ENCODE measurements around the gene SAMD4A. TPM values are rescaled to one million over a fixed set of nuclear protein-coding genes. Genes with fewer than 3 reads are reported as not detected.

SAMD4A gene
- total and polyA plus RNA-seq, 2 experiments from 2014 or later, result 7.2 to 33.0 TPM

- Histone ChIP-seq H3K9me3 (ENCODE audit: low read depth) (no peaks in the 10 kb centered on the region), H3K4me3 (no peak overlapping the region), H3K36me3 (ENCODE audit: low read depth) (no peaks in the 10 kb centered on the region; the same call in 1 of the 2 replicates), H3K4me1 (ENCODE audit: insufficient read depth) (peaks cover 7% of the 10 kb centered on the region; the same call in 1 of the 2 replicates), H3K27me3 (replicated peaks; ENCODE audit: insufficient read depth) (no peaks in the 10 kb centered on the region), H4K20me1 (ENCODE audit: insufficient read depth) (no peaks in the 10 kb centered on the region), H3K79me2 (ENCODE audit: insufficient read depth) (no peaks in the 10 kb centered on the region), H2AFZ (no peak overlapping the region), H3F3A (ENCODE audit: insufficient read depth) (peaks cover 4% of the 10 kb centered on the region; the same call in 1 of the 2 replicates), H3K4me2 (ENCODE audit: unreplicated experiment) (peak overlapping the region; percentile 6), H3K9me2 (ENCODE audit: insufficient read depth) (no peaks in the 10 kb centered on the region), H3K9ac (no peak overlapping the region), H3K27ac (no peak overlapping the region)
- TF ChIP-seq EZH2phosphoT487 (IDR thresholded peaks at IDR 0.05; ENCODE audit: insufficient read depth, low read depth), result no peak
- no peak for TF ChIP-seq EZH2 (IDR thresholded peaks at IDR 0.05; ENCODE audit: insufficient read depth, poor library complexity, severe bottlenecking)
- in situ Hi-C loops (cut with MboI), result no loop called here
- peak; percentile 73 for DNase-seq
- 47% methylated on average over 1 of the region's 1 CpG for WGBS, 2 experiments (ENCODE audit: low coverage in 1 of 2, low lambda C conversion rate in 2 of 2, missing lambda C conversion rate in 2 of 2)
Observed at GRCh38 chr14:54529811-54530210, 37.1 kb upstream of the SAMD4A start.

GRCh38 chr14:54532111-54533012 lies 34.6 kb upstream of the SAMD4A start:
- peaks cover 4% of the 10 kb centered on the region; the same call in 1 of the 2 replicates for H3F3A ChIP-seq (ENCODE audit: insufficient read depth)
- no peaks in the 10 kb centered on the region for H3K79me2 ChIP-seq (ENCODE audit: insufficient read depth)
- H3K4me3 ChIP-seq, result no peak overlapping the region
- TF ChIP-seq EZH2phosphoT487 (IDR thresholded peaks at IDR 0.05; ENCODE audit: insufficient read depth, low read depth) (no peak), EZH2 (IDR thresholded peaks at IDR 0.05; ENCODE audit: insufficient read depth, poor library complexity, severe bottlenecking) (no peak)
- H3K27ac ChIP-seq, result no peak overlapping the region
- H3K9me2 ChIP-seq (ENCODE audit: insufficient read depth), result no peaks in the 10 kb centered on the region
- H3K4me1 ChIP-seq (ENCODE audit: insufficient read depth), result peaks cover 7% of the 10 kb centered on the region; the same call in 1 of the 2 replicates
- H3K9me3 ChIP-seq (ENCODE audit: low read depth), result no peaks in the 10 kb centered on the region
- in situ Hi-C loops (cut with MboI), result no loop called here
- H3K36me3 ChIP-seq (ENCODE audit: low read depth), result peaks cover 2% of the 10 kb centered on the region; the same call in 1 of the 2 replicates
- 93 to 97% methylated on average over 3 of the region's 3 CpGs for WGBS, 2 experiments (ENCODE audit: low coverage in 1 of 2, low lambda C conversion rate in 2 of 2, missing lambda C conversion rate in 2 of 2)
- no peaks in the 10 kb centered on the region for H3K27me3 ChIP-seq (replicated peaks; ENCODE audit: insufficient read depth)
- no peak overlapping the region for H3K9ac ChIP-seq
- no peaks in the 10 kb centered on the region for H4K20me1 ChIP-seq (ENCODE audit: insufficient read depth)
- no peak overlapping the region for H3K4me2 ChIP-seq (ENCODE audit: unreplicated experiment)
- no peak for DNase-seq
- H2AFZ ChIP-seq, result no peak overlapping the region

- Histone ChIP-seq H3K9me3 (ENCODE audit: low read depth) (no peaks in the 10 kb centered on the region), H3K27ac (no peak overlapping the region), H3K9me2 (ENCODE audit: insufficient read depth) (no peaks in the 10 kb centered on the region), H3K4me1 (ENCODE audit: insufficient read depth) (peaks cover 7% of the 10 kb centered on the region; the same call in 1 of the 2 replicates), H3K9ac (no peak overlapping the region), H3K27me3 (replicated peaks; ENCODE audit: insufficient read depth) (no peaks in the 10 kb centered on the region), H3K4me3 (no peak overlapping the region), H3F3A (ENCODE audit: insufficient read depth) (peaks cover 4% of the 10 kb centered on the region; the same call in 1 of the 2 replicates), H3K4me2 (ENCODE audit: unreplicated experiment) (no peak overlapping the region), H3K36me3 (ENCODE audit: low read depth) (peaks cover 5% of the 10 kb centered on the region), H3K79me2 (ENCODE audit: insufficient read depth) (no peaks in the 10 kb centered on the region), H2AFZ (no peak overlapping the region), H4K20me1 (ENCODE audit: insufficient read depth) (no peaks in the 10 kb centered on the region)
- TF ChIP-seq EZH2 (IDR thresholded peaks at IDR 0.05; ENCODE audit: insufficient read depth, poor library complexity, severe bottlenecking), result no peak
- no peak for TF ChIP-seq EZH2phosphoT487 (IDR thresholded peaks at IDR 0.05; ENCODE audit: insufficient read depth, low read depth)
- in situ Hi-C loops (cut with MboI), result no loop called here
- no peak for DNase-seq
- 100% methylated on average over 1 of the region's 1 CpG for WGBS, 2 experiments (ENCODE audit: low coverage in 1 of 2, low lambda C conversion rate in 2 of 2, missing lambda C conversion rate in 2 of 2)
Observed at GRCh38 chr14:54533100-54533499, 33.8 kb upstream of the SAMD4A start.

- Histone ChIP-seq H3K9me2 (ENCODE audit: insufficient read depth) (no peaks in the 10 kb centered on the region), H2AFZ (no peak overlapping the region), H3K4me3 (no peak overlapping the region), H3K9me3 (ENCODE audit: low read depth) (no peaks in the 10 kb centered on the region), H4K20me1 (ENCODE audit: insufficient read depth) (no peaks in the 10 kb centered on the region), H3K27ac (no peak overlapping the region), H3K9ac (no peak overlapping the region), H3K4me1 (ENCODE audit: insufficient read depth) (0 out of 2 replicates have a peak, but pooled peaks cover 1% of the 10 kb centered on the region), H3K4me2 (ENCODE audit: unreplicated experiment) (no peak overlapping the region), H3K79me2 (ENCODE audit: insufficient read depth) (no peaks in the 10 kb centered on the region), H3K36me3 (ENCODE audit: low read depth) (peaks cover 16% of the 10 kb centered on the region), H3F3A (ENCODE audit: insufficient read depth) (peaks cover 2% of the 10 kb centered on the region; the same call in 1 of the 2 replicates), H3K27me3 (replicated peaks; ENCODE audit: insufficient read depth) (no peaks in the 10 kb centered on the region)
- in situ Hi-C loops (cut with MboI), result no loop called here
- peak; percentile 51 for DNase-seq
- TF ChIP-seq EZH2 (IDR thresholded peaks at IDR 0.05; ENCODE audit: insufficient read depth, poor library complexity, severe bottlenecking) (no peak), EZH2phosphoT487 (IDR thresholded peaks at IDR 0.05; ENCODE audit: insufficient read depth, low read depth) (no peak)
- WGBS, 2 experiments (ENCODE audit: low coverage in 1 of 2, low lambda C conversion rate in 2 of 2, missing lambda C conversion rate in 2 of 2), result 9 to 12% methylated on average over 1 of the region's 1 CpG
Observed at GRCh38 chr14:54535126-54535525, 31.8 kb upstream of the SAMD4A start.
